Effector memory CD8-positive, alpha-beta T cell (primary cell): ENCODE measurements around the gene GOLGA6C.
"Not testable (repeated sequence)": the region's sequence is repeated elsewhere in the genome, so short reads cannot be mapped to it uniquely, and the experiment has no call there.

Experiments
- ATAC-seq: fragments of 150-1000 bp; cut with Tn5 transposase; replicated peaks from 2 replicates; pipeline ENCODE4 v1.10.0; 2021; ENCODE audit warnings: mild to moderate bottlenecking, moderate library complexity
- DNase-seq, 3 experiments: peaks; one replicate each; pipeline ENCODE4 v3.0.0; 2021
- H3K27ac Mint-ChIP-seq, 2 donors: one replicate each; pipeline ENCODE4 v1.8.0; 2022; ENCODE audit warnings: mild to moderate bottlenecking in 2 of 2, mixed read lengths in 2 of 2, moderate library complexity in 2 of 2
- H3K27me3 Mint-ChIP-seq, 2 donors: one replicate each; pipeline ENCODE4 v1.8.0; 2022; ENCODE audit warnings: mixed read lengths in 2 of 2
- H3K36me3 Mint-ChIP-seq: one replicate; pipeline ENCODE4 v1.8.0; 2022; ENCODE audit warnings: mild to moderate bottlenecking, moderate library complexity, mixed read lengths; ENCODE audit not compliant: insufficient read depth
- H3K4me1 Mint-ChIP-seq, 2 donors: one replicate each; pipeline ENCODE4 v1.8.0; 2022; ENCODE audit warnings: low read depth in 2 of 2, mixed read lengths in 2 of 2
- H3K4me3 Mint-ChIP-seq, 2 donors: one replicate each; pipeline ENCODE4 v1.8.0; 2022; ENCODE audit warnings: mild to moderate bottlenecking in 2 of 2, mixed read lengths in 2 of 2, moderate library complexity in 2 of 2
- H3K9me3 Mint-ChIP-seq, 2 donors: one replicate each; pipeline ENCODE4 v1.8.0; 2022; ENCODE audit warnings: mixed read lengths in 2 of 2
- total RNA-seq, 9 experiments: gene quantifications; one replicate each; lab custom pipeline; 2026; lab: John Stamatoyannopoulos, UW

Gene GOLGA6C, protein sequence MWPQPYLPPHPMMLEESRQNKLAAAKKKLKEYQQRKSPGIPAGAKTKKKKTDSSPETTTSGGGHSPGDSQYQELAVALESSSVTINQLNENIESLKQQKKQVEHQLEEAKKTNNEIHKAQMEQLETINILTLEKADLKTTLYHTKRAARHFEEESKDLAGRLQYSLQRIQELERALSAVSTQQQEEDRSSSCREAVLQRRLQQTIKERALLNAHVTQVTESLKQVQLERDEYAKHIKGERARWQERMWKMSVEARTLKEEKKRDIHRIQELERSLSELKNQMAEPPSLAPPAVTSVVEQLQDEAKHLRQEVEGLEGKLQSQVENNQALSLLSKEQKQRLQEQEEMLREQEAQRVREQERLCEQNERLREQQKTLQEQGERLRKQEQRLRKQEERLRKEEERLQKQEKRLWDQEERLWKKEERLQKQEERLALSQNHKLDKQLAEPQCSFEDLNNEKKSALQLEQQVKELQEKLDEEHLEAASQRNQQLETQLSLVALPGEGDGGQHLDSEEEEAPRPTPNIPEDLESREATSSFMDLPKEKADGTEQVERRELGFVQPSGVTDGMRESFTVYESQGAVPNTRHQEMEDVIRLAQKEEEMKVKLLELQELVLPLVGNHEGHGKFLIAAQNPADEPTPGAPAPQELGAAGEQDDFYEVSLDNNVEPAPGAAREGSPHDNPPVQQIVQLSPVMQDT
- 0 to 0.07 (median 0) reads per million in 9 experiments for total RNA-seq

GRCh38 chr15:75258034-75258433 lies at the start of gene GOLGA6C:
Gene GOLGA6C (plus strand): TSS chr15:75258334. CDS start chr15:75258599, 265 bp downstream.
- not testable (repeated sequence) for H3K4me1 Mint-ChIP-seq, H3K9me3 Mint-ChIP-seq, H3K27me3 Mint-ChIP-seq, H3K27ac Mint-ChIP-seq, H3K4me3 Mint-ChIP-seq, DNase-seq, ATAC-seq, H3K36me3 Mint-ChIP-seq

DNA sequence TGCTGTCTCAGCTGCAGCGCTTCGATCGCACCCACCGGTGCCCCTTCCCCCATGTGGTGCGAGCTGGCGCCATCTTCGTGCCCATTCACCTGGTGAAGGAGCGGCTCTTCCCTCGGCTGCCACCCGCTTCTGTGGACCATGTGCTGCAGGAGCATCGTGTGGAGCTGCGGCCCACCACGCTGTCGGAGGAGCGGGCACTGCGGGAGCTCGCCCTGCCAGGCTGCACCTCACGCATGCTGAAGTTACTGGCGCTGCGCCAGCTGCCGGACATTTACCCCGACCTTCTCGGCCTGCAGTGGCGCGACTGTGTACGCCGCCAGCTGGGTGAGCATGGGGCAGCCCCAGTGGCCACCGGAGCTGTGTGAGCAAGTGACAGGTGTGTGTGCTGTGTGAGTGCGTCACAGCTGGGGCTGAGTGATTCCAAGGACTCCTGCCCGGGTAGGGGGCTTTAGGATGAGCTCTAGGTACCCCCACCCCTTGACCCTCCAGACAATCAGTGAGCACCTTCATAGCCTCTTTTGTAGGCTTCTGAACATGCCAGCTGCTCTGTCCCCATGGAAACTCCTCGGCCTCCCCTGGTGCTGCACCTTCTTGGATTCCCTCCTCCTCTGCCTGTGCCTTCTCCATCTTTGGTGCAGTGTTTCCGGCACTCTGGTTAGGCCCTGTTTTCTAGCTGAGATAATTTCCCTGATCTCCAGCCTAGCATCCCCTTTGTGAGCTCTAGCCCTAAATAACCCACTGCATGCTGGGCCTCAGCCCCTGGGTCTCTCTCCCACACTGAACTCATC lies 49.4 kb upstream of the GOLGA6C start:
- Mint-ChIP-seq H3K27ac (peak overlapping the region in 1 of 2 donors; percentile 18), H3K4me1 (peaks cover 35 to 43% of the 10 kb centered on the region in 2 donors), H3K36me3 (peaks cover 33% of the 10 kb centered on the region), H3K9me3 (no peaks in the 10 kb centered on the region), H3K27me3 (no peaks in the 10 kb centered on the region), H3K4me3 (no peak overlapping the region)
- DNase-seq (no peak), ATAC-seq (no peak)

DNA sequence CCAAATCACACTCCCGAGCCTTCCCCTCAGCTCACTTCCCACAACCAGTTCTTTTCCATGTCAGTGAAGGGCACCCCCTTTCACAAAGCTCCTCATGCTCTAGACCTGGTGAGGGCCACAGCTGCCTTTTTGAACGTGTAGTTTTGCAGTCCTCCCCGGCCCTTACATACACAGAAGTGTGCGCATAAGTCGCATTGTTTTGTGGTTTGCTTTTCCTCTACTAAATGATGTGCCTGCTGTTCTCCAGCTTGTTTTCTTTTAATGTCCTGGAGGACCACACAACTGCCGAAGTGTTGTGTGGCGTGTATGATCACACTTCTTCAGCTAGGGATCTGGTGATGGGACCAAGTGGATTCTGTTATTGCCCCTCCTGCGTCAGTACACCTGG lies 48.9 kb upstream of the GOLGA6C start:
- peaks cover 29 to 38% of the 10 kb centered on the region in 2 donors for H3K4me1 Mint-ChIP-seq
- peaks cover 33% of the 10 kb centered on the region for H3K36me3 Mint-ChIP-seq
- H3K27ac Mint-ChIP-seq, result peak overlapping the region in 1 of 2 donors; percentile 18
- DNase-seq (no peak), ATAC-seq (no peak)
- no peak overlapping the region for H3K4me3 Mint-ChIP-seq
- no peaks in the 10 kb centered on the region for H3K9me3 Mint-ChIP-seq
- no peaks in the 10 kb centered on the region for H3K27me3 Mint-ChIP-seq

DNA sequence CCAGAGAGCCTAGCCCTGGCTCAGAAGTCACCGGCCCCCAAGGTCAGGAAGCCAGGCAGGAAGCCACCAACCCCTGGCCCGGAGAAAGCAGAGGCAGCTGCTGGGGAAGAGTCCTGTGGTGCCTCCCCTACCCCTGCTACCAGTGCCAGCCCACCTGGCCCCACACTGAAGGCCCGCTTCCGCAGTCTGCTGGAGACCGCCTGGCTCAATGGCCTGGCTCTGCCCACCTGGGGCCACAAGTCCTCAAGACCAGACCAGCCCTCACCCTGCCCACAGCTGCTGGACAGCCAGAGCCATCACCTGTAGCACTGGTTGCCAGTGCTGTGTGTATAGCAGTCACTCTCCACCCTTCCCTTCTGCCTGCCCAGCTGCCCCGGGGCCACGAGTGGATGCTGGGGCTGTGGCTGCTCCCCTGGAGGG lies 47.3 kb upstream of the GOLGA6C start:
- Mint-ChIP-seq H3K36me3 (peaks cover 29% of the 10 kb centered on the region), H3K4me3 (no peak overlapping the region), H3K27me3 (no peaks in the 10 kb centered on the region), H3K27ac (peak overlapping the region; percentile 77 to 81), H3K9me3 (no peaks in the 10 kb centered on the region), H3K4me1 (peaks cover 20 to 33% of the 10 kb centered on the region in 2 donors)
- no peak for ATAC-seq
- DNase-seq, result no peak

DNA sequence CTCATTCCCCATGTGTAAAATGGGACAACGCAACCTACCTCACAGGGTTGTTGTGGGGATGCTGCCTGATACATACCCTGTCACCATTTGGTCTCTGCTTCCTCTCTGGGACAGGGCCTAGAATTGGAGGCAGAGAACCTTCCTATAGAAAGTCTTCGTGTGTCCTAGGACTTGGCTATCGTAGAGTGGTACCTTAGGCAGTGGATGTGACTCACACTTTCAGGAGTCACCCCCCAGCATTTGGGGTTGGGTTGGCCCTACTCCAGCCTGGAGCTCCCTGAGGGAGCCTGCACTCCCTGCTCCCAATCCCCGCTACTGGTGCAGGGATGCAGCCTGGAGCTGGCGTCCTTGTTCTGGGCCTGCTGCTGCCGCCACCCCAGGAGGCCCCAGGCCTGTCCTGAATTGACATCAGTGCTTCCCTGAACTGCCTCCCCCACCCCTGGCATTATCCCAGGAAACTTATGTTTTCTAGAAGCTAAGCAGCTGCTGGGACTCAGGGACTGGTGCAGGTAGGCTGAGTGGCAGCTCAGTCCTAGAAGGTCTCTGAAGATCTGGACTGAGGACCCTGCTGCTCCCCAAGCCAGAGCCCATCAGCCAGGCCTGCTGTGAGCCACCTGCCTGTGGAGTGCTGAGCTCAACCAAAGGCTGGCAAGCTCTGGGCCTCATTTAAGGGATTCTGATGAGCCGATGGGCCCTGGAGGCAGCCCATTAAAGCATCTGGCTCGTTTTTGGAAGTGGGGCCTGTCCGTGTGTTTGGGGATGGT lies 46.5 kb upstream of the GOLGA6C start:
- Mint-ChIP-seq H3K27me3 (no peaks in the 10 kb centered on the region), H3K4me1 (peaks cover 20 to 34% of the 10 kb centered on the region in 2 donors), H3K27ac (peak overlapping the region; percentile 77 to 81), H3K4me3 (no peak overlapping the region), H3K9me3 (no peaks in the 10 kb centered on the region), H3K36me3 (peaks cover 31% of the 10 kb centered on the region)
- ATAC-seq (no peak), DNase-seq (no peak)

- H3K9me3 Mint-ChIP-seq, result no peaks in the 10 kb centered on the region
- ATAC-seq (no peak), DNase-seq (no peak)
- H3K27me3 Mint-ChIP-seq, result no peaks in the 10 kb centered on the region
- H3K36me3 Mint-ChIP-seq, result peaks cover 32% of the 10 kb centered on the region
- H3K27ac Mint-ChIP-seq, result peak overlapping the region in 1 of 2 donors; percentile 77
- no peak overlapping the region for H3K4me3 Mint-ChIP-seq
- peaks cover 20 to 34% of the 10 kb centered on the region in 2 donors for H3K4me1 Mint-ChIP-seq
These were observed 45.8 kb upstream of the GOLGA6C start for GRCh38 chr15:75212200-75212858.

GRCh38 chr15:75213212-75213767 lies 44.8 kb upstream of the GOLGA6C start:
- Mint-ChIP-seq H3K27me3 (no peaks in the 10 kb centered on the region), H3K27ac (peak overlapping the region in 1 of 2 donors; percentile 77), H3K4me3 (no peak overlapping the region), H3K36me3 (peaks cover 30% of the 10 kb centered on the region), H3K4me1 (peaks cover 20 to 34% of the 10 kb centered on the region in 2 donors), H3K9me3 (no peaks in the 10 kb centered on the region)
- DNase-seq, result no peak
- ATAC-seq, result no peak

DNA sequence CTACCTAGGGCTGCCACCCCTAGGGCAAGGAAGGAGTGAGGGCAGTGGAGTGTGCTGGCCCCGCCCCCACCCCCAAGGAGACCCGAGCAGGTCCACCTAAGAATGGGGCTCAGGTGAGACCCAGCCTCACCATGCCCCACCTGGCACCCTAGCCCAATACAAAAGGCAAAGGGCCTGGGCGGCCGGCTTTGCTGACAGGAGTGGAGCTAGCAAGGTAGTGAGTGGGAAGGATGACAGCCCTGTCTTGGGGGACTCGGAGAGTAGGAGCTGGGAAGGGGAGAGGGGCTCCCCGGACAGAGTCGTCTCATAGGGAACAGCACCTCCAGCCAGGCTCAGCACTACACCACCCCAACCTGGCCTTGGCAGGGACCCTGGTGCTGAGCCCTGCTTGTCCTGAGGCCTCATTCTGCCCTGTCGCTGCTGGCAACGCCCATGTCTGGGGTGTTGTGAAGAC lies 44.3 kb upstream of the GOLGA6C start:
- ATAC-seq (no peak), DNase-seq (no peak)
- Mint-ChIP-seq H3K4me1 (peaks cover 20 to 31% of the 10 kb centered on the region in 2 donors), H3K27me3 (no peaks in the 10 kb centered on the region), H3K36me3 (peaks cover 25% of the 10 kb centered on the region), H3K9me3 (no peaks in the 10 kb centered on the region), H3K27ac (peak overlapping the region in 1 of 2 donors; percentile 78), H3K4me3 (no peak overlapping the region)

GRCh38 chr15:75214293-75215096 lies 43.6 kb upstream of the GOLGA6C start:
- ATAC-seq, result no peak
- H3K4me1 Mint-ChIP-seq, result peaks cover 14 to 25% of the 10 kb centered on the region in 2 donors
- H3K36me3 Mint-ChIP-seq, result peaks cover 24% of the 10 kb centered on the region
- H3K4me3 Mint-ChIP-seq, result no peak overlapping the region
- H3K27me3 Mint-ChIP-seq, result no peaks in the 10 kb centered on the region
- H3K9me3 Mint-ChIP-seq, result no peaks in the 10 kb centered on the region
- peak overlapping the region; percentile 54 to 78 for H3K27ac Mint-ChIP-seq
- no peak for DNase-seq

DNA sequence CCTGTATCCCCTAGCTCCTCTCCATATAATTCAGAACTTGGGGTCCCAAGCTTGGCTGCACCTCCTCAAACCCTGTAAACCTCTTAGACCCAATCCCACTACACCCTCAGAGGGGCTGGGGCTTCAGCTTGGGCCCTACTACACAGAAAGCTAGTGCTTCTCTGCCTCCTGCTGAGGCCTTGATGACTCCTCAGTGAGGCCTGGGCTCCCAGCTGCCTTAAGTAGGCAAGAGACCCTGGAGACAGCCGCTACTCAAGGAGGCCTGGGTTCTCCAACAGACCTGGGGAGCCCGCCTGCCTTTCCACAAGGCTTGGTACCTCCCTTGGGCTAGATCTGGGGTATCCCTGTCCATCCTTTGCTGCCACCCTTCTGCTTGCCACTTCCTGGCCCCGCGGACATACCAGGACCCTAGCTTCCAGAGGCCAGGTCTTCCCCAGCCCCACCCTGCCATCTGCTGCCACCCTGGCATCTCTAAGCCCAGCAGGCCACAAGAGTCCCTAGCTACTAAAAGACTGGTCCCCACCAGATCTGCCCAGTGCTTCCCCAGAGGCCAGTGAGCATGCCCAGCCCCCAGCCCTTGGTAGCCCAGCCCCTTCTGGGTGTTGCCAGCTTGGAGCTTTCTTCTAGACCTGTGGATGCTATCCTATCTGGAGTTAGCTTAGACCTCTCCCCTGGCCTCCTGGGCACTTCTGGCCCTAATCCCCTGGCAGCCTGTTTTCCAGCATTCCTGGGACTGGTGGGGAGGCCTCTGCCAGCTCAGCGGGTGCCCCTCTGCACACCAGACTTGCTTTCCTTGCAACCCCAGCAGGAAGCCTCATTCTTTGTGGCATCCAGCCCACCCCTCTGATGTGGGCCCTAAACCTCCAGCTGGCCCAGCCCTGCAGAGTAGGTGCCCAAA lies 42.8 kb upstream of the GOLGA6C start:
- peak overlapping the region; percentile 54 to 78 for H3K27ac Mint-ChIP-seq
- no peaks in the 10 kb centered on the region for H3K27me3 Mint-ChIP-seq
- no peak overlapping the region for H3K4me3 Mint-ChIP-seq
- no peak for ATAC-seq
- peaks cover 7 to 17% of the 10 kb centered on the region in 2 donors for H3K4me1 Mint-ChIP-seq
- H3K9me3 Mint-ChIP-seq, result no peaks in the 10 kb centered on the region
- peaks cover 22% of the 10 kb centered on the region for H3K36me3 Mint-ChIP-seq
- DNase-seq, result no peak

DNA sequence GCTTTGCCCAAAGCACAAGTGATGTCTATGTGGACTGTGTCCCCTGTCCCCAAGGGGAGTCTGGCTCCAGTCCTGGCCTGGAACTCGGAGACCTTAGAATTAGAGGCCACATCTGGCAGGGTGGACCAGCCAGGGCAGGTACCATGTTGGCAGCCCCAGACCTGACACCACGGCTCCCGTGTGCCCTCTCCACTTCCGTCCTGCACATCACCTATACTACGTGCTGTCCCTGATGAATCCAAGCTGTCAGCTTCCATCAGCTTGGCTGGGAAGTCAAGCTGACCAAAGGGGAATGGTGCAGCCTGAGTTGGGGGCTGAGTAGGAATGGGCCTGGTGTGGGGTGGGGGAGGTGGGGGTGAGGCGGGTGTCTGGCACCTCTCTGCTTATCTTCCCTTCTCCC lies 41.1 kb upstream of the GOLGA6C start:
- ATAC-seq, result no peak

More for the DNA sequence above, 41.1 kb upstream of the GOLGA6C start:
- H3K9me3 Mint-ChIP-seq, result no peaks in the 10 kb centered on the region
- H3K4me3 Mint-ChIP-seq, result no peak overlapping the region
- peaks cover 16% of the 10 kb centered on the region for H3K36me3 Mint-ChIP-seq
- H3K27ac Mint-ChIP-seq, result no peak overlapping the region
- H3K27me3 Mint-ChIP-seq, result no peaks in the 10 kb centered on the region
- H3K4me1 Mint-ChIP-seq, result peaks cover 0 to 11% of the 10 kb centered on the region in 2 donors
- DNase-seq, result no peak
